Hypothalamus (tissue), 51 donors: Measurements from ENCODE around the gene NAA60.
"Not testable (repeated sequence)": the region's sequence is repeated elsewhere in the genome, so short reads cannot be mapped to it uniquely, and the experiment has no call there.

ENCODE experiments used
- DNase-seq, 51 donors: peaks; one replicate each; lab custom pipeline; 2025; lab: John Stamatoyannopoulos, UW

Gene NAA60

GRCh38 chr16:3481696-3482658 lies 38.5 kb downstream of the NAA60 start:
- DNase-seq = peak in 1 of 51 donors; percentile 23

GRCh38 chr16:3482659-3483241 lies 39.3 kb downstream of the NAA60 start:
- DNase-seq = no peak

GRCh38 chr16:3484318-3485096 lies 41.0 kb downstream of the NAA60 start:
- peak in 14 of 51 donors; percentile 13 to 60 (median 24) for DNase-seq

GRCh38 chr16:3485097-3485745 lies 41.7 kb downstream of the NAA60 start:
- no peak for DNase-seq

GRCh38 chr16:3485821-3486505 lies 42.5 kb downstream of the NAA60 start:
- no peak for DNase-seq

- no peak for DNase-seq
These were observed 43.2 kb downstream of the NAA60 start for GRCh38 chr16:3486506-3487215.

GRCh38 chr16:3487521-3488410 lies 44.3 kb downstream of the NAA60 start:
- DNase-seq = no peak

- DNase-seq = no peak
These were observed 45.3 kb downstream of the NAA60 start for GRCh38 chr16:3488801-3489200.

GRCh38 chr16:3490911-3491629 lies 47.6 kb downstream of the NAA60 start:
- no peak for DNase-seq

GRCh38 chr16:3492356-3492755 lies 48.9 kb downstream of the NAA60 start:
- no peak for DNase-seq

GRCh38 chr16:3494386-3494973 lies 51.0 kb downstream of the NAA60 start:
- DNase-seq = no peak

GRCh38 chr16:3495176-3495575 lies 51.7 kb downstream of the NAA60 start, which contains the start of gene C16orf90:
Gene C16orf90 (minus strand): TSS chr16:3495489. CDS start chr16:3495421, 68 bp downstream.
- no peak for DNase-seq

GRCh38 chr16:3496386-3496785 lies 52.9 kb downstream of the NAA60 start:
- no peak for DNase-seq

GRCh38 chr16:3497771-3498170 lies 54.3 kb downstream of the NAA60 start:
- DNase-seq = no peak

GRCh38 chr16:3498988-3499387 lies 55.5 kb downstream of the NAA60 start:
- DNase-seq = no peak

GRCh38 chr16:3501412-3501761 lies 57.9 kb downstream of the NAA60 start:
- DNase-seq = not testable (repeated sequence)

- DNase-seq = no peak
These were observed 58.4 kb downstream of the NAA60 start for GRCh38 chr16:3501783-3502400.
